Activated naive CD4-positive, alpha-beta T cell treated with anti-CD3 and anti-CD28 coated beads, Interleukin-2, amount 50 U/mL, for 72 hours (primary cell): ENCODE results near the gene ST6GALNAC1. TPM values are rescaled to one million over a fixed set of nuclear protein-coding genes. Genes with fewer than 3 reads are reported as not detected.

Experiments used
- ATAC-seq, 2 donors: fragments of 150-1000 bp; cut with Tn5 transposase; 2 replicates each; pipeline ENCODE4 v1.10.0; 2021; ENCODE audit warnings: mild to moderate bottlenecking in 2 of 2, moderate library complexity in 2 of 2
- DNase-seq, 2 donors: peaks; one replicate each; pipeline ENCODE4 v3.0.0; 2021 to 2022; ENCODE audit warnings: low spot score in 2 of 2
- H3K27ac Mint-ChIP-seq, 2 donors: one replicate each; pipeline ENCODE4 v1.8.0; 2022; ENCODE audit warnings: mild to moderate bottlenecking in 2 of 2, mixed read lengths in 2 of 2
- H3K36me3 Mint-ChIP-seq, 2 donors: one replicate each; pipeline ENCODE4 v1.8.0; 2022; ENCODE audit warnings: mixed read lengths in 2 of 2
- H3K9me3 Mint-ChIP-seq, 2 donors: one replicate each; pipeline ENCODE4 v1.8.0; 2022; ENCODE audit warnings: mixed read lengths in 2 of 2
- total RNA-seq, 2 donors: library from RNA; stranded (reverse); gene quantifications; one replicate each; pipeline ENCODE4 v1.2.3, GENCODE V29; 2022

Gene ST6GALNAC1
- total RNA-seq, 2 donors from 2014 or later, result 1.0 to 3.0 TPM

GRCh38 chr17:76579281-76579680 is 64.3 kb downstream of the ST6GALNAC1 start:
- Mint-ChIP-seq H3K36me3 (no peaks in the 10 kb centered on the region), H3K27ac (no peak overlapping the region), H3K9me3 (no peaks in the 10 kb centered on the region)
- peak; percentile 46 to 67 for ATAC-seq
- no peak for DNase-seq

- no peaks in the 10 kb centered on the region for H3K36me3 Mint-ChIP-seq
- no peak for DNase-seq
- H3K9me3 Mint-ChIP-seq, result no peaks in the 10 kb centered on the region
- no peak for ATAC-seq
- H3K27ac Mint-ChIP-seq, result no peak overlapping the region
Measured at GRCh38 chr17:76578376-76578775, 65.2 kb downstream of the ST6GALNAC1 start.

- no peak for DNase-seq
- no peak overlapping the region for H3K27ac Mint-ChIP-seq
- H3K36me3 Mint-ChIP-seq, result no peaks in the 10 kb centered on the region
- no peaks in the 10 kb centered on the region for H3K9me3 Mint-ChIP-seq
- ATAC-seq, result no peak
Measured at GRCh38 chr17:76577876-76578275, 65.7 kb downstream of the ST6GALNAC1 start.

GRCh38 chr17:76576189-76576588 is 67.4 kb downstream of the ST6GALNAC1 start:
- no peak for ATAC-seq

GRCh38 chr17:76575570-76575969 is 68.0 kb downstream of the ST6GALNAC1 start:
- ATAC-seq (no peak), DNase-seq (no peak)
- Mint-ChIP-seq H3K9me3 (no peaks in the 10 kb centered on the region), H3K36me3 (no peaks in the 10 kb centered on the region), H3K27ac (no peak overlapping the region)

More at GRCh38 chr17:76576189-76576588, 67.4 kb downstream of the ST6GALNAC1 start:
- Mint-ChIP-seq H3K36me3 (no peaks in the 10 kb centered on the region), H3K9me3 (no peaks in the 10 kb centered on the region), H3K27ac (no peak overlapping the region)
- no peak for DNase-seq

Other genes with a start within 250 kb of the ST6GALNAC1 start
- 10 to 100 TPM; 17.3 to 45.8 TPM for gene UBE2O, start 190.6 kb downstream of the ST6GALNAC1 start, total RNA-seq
- not detected for gene AANAT, start 176.2 kb downstream of the ST6GALNAC1 start, total RNA-seq
- gene RHBDF2, start 142.3 kb downstream of the ST6GALNAC1 start, total RNA-seq, result 10 to 100 TPM; 30.4 to 43.1 TPM
- not detected for gene CYGB, start 106.0 kb downstream of the ST6GALNAC1 start, total RNA-seq
- gene PRCD, start 103.7 kb downstream of the ST6GALNAC1 start, total RNA-seq, result not detected
- gene ST6GALNAC2, start 57.9 kb downstream of the ST6GALNAC1 start, total RNA-seq, result not detected
- 1 to 10 TPM; 4.8 to 9.1 TPM for gene MXRA7, start 67.2 kb upstream of the ST6GALNAC1 start, total RNA-seq
- gene JMJD6, start 82.8 kb upstream of the ST6GALNAC1 start, total RNA-seq, result 10 to 100 TPM; 82.3 to 91.0 TPM
- 10 to 100 TPM; 13.9 to 30.0 TPM for gene METTL23, start 83.1 kb upstream of the ST6GALNAC1 start, total RNA-seq
- gene SRSF2, start 93.6 kb upstream of the ST6GALNAC1 start, total RNA-seq, result 100 to 1,000 TPM; 242 to 351 TPM
- 10 to 100 TPM; 23.2 to 24.1 TPM for gene MFSD11, start 94.4 kb upstream of the ST6GALNAC1 start, total RNA-seq
- gene MGAT5B, start 224.6 kb upstream of the ST6GALNAC1 start, total RNA-seq, result under 1 TPM in 1 of 2 donors, not detected in 1; 0.77 TPM